Stimulated activated CD8-positive, alpha-beta memory T cell treated with anti-CD3 and anti-CD28 coated beads, Interleukin-15, amount 100 ng/mL, for 4 hours (primary cell): Measurements from ENCODE around the gene ANGPTL5.
"Not testable (repeated sequence)": the region's sequence is repeated elsewhere in the genome, so short reads cannot be mapped to it uniquely, and the experiment has no call there.

Source experiments
- DNase-seq, 2 donors: peaks; one replicate each; pipeline ENCODE4 v3.0.0-alpha.2; 2020; ENCODE audit warnings: low read depth in 2 of 2

Gene ANGPTL5

DNA sequence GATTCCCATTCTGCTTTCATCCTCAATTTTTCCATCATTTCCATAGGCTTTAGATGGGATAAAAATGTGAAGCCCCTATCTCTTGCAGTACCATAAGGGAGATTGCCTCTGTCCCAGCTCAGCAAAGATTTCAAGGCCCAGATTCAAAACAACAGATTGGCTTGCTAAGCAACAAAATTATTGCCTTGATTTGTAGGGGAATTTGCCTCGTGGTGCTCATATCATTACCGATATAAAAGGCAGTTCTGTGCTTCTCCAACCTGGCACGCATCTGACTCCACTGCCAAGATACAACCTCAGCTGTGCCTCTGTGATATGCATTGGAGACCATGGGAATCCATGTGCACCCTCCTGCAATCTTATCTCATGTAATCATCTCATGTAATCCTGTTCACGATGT is 26.6 kb downstream of the ANGPTL5 start:
- no peak for DNase-seq

DNA sequence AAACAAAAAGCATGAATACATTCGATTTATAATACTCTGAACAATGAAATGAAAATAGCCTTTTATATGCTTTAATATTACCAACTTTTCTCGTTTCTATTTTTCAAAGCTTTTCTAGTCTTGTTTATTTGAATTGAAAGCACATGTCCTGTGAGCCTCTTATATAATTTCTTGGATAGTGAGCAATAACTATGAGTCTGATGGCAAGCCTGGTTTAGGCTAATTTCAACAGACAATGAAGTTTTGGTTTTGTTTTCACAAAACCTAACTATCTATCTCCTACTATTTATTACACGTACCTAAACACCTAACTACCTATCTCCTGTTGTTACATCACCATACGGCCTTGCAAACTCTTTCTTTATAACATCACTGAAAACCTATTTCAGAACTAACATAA is 30.7 kb downstream of the ANGPTL5 start:
- DNase-seq, result no peak

DNA sequence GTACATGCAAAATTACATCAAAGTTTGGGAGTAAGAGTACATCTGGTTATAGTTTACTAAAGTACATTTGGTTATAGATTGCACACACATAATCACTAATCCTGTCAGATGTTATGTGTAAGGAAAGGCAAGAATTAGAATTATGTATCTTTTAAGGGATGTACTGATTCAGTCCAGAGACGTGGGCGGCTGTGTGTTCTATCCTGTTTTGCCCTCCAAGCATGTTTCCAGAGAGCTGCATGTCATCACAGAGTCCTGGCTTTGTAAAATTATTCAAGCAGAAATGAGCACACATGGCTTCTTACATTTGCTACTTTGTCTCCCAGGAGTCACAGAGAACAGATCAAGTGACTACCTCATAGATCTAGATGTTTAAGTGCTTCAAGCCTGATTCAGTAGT is 34.7 kb downstream of the ANGPTL5 start:
- no peak for DNase-seq

DNA sequence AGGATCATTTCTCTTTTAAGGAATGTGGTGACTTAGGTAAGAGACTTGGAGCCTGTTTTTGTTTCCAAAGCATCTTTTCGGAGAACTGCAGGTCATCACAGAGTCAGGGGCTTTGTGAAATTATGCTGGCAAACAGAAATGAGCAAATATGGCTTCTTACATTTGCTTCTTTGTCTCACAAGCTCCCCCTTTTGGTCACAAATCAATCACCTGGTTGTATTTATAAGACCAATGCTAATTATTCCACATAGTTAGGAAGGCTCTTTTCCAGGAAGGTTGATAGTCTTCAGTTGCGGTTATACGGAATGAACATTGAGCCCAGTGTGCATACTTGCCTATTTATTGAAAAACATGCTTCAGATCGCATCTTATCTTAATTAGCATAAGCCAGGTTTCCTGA is 36.1 kb downstream of the ANGPTL5 start:
- DNase-seq, result no peak

DNA sequence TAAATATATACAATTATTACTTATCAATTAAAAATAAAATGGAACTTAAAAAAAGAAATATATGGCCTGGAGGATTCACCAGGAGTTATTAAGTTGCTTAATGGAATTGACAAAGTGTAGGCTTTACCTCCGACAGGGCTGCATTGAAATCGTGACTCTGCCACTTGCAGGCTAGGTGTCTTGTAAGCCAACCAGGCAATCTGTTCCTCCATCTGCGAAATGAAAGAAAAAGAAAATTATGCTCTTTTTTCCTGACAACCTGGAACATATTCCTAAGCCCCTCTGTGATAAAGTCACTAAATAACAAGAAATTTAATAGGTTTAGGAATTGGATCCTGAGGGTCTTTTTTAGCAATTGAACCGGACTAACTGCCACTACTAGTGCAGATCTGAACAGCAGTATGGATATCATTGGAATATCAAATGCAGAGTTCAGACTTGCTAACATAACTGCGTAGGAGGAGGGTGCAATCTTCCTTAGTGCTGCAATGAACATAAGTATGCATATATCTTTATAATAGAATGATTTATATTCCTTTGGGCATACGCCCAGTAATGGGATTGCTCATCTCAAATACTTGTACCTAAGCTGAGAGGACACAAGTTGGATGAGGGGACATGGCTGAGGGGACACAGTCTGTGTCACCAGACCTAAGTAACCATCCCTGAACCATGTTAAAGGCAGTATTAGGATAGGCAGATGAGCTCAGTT is 44.0 kb downstream of the ANGPTL5 start:
- DNase-seq, result no peak

DNA sequence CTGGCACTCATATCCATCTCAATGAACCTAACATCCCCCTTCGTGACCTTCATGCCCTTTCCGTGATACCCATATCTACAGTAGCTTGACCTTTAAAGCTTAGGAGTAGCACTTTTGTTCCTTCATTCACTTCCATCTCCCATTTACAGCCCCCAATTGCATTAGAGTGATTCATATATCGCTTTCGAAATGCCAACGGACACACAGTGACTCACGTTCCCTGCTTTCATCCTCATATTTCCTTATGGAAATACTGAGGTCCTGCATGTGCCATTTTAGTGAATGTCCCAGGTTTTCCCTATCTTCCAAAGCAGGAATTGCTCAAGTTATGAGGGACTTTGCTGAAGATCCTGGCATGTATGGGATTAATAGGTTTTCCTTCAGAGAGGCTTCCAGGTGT is 45.8 kb downstream of the ANGPTL5 start:
- DNase-seq, result no peak

DNA sequence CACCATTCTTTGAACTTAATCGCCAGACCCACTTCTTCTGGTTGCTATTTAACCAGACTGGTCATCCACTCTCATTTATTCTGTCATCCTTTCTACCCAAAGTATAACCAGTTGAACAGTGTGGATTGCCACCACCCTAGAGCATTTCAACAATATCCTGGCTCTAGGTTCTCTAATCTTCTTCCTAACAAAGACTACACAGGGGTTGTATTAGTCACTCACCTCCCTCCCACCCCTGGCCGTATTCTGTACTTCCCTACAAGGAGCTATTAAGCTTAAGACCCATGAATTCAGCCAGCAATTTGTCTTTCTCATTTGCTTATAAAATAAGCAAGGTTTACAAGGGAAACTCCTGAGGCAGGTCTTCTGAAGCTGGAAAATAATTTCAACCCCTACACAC is 48.4 kb downstream of the ANGPTL5 start:
- DNase-seq, result no peak

DNA sequence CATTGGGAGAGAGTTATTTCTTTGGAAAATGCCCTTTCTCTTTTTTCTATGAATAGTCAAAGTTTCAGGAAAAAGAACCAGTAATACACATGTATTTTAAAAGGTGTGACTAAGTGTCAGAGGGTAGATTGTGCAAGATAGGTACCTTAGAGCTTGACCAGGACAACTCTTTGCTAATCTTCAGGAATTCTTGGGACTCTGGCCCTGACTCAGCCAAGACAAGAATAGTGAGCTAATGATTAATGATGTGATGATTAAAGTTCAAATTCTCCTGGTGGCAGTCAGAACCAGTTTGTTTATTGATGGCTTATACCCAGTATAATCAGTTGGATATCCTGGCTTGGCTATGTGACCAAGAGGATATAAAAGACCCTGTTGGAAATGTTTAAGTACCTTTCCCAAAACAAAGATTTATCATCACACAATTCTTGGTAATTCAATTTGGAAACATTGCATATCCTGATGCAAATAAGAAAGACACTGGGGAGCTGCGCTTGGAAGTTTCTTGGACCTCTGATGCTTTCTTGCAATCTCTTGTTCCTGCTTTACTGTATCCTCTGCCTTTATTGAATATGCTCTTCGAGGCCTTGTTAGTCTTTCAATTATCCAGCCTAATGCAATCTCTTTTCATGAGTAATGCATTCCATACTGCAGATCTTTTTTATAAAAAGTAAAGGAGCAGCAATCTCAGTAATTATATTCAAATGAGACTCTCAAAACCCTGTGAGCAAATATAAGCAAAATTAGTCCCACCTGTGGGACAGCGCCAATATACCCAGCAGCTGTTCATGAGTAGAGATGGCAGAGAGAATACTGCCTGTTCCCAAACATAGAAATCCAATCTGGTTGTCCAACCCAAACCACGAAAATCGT is 49.5 kb downstream of the ANGPTL5 start:
- DNase-seq, result no peak

DNA sequence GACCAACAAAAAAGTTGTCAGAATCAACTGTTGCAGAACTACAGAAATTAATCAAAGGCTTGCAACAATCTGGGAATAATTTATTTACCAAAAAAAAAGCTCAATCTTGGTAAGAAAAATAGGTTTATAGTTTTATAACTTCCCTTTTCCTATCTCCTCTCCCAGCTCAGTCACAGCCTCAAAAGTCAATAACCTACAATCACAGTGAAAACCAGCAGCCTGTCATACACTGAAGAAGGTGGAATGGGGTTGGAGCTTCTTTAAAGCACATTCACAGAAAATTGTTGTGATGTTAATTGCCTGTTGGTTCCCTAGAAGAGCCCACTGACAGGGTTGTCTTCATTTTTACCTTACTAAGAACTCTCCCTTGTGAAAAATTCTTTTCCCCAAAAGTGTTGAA is 52.2 kb downstream of the ANGPTL5 start:
- DNase-seq, result no peak

DNA sequence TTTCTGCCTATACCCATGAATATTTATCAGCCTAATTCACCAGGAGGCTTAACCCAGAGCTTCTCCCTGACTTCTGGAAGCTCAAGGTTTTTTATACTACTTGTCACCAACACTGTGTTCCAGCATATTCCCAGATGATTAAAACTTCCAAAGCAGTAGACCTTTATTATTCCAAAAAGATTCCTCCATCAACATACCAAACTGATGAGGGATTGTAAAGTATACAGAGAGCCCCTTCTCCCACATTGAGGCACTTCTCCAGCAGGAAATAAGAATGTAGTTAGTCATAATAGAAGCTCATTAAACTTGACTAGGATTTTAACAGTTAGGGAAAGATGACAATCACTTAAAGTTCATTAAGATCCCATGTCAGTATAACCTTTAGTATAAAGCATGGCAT is 53.0 kb downstream of the ANGPTL5 start:
- no peak for DNase-seq

DNA sequence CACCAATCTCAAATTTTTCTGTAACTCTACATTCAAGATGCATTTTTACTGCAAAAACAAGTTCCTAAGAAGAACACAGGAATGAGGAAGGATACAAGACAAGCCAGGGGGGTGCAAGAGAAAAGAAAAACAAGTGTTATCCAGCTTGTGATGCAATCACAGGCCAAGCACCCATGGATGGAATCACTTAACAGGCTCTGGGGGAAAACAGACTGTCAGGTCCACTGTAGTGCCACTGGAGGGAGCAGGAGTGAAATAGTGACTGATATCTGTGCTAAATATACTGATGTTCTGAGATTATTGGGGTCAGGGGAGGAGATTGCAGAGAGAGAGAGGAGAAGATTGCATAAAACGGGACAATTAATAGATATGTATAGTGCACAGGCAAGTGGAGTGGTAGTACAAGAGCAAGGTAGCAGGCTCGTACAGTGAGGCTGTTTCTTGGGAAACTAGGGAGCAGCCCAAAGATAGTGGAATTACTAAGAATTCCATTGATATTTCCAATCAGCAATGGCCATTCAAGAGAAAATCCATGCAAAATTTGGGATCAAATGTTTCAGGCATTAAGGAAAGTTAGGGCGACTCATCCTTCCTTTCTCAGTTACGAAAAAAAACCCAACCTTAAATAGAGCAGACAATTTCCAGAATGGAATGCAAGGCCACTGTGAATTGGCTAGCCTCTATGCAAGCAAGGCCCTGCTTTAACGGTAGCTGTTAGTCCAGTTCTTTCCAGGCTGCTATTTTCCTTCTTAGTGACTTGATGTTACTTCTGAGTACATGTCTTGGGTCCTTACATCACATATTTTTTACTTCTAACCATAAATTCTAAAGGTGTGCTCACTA is 53.7 kb downstream of the ANGPTL5 start:
- no peak for DNase-seq

DNA sequence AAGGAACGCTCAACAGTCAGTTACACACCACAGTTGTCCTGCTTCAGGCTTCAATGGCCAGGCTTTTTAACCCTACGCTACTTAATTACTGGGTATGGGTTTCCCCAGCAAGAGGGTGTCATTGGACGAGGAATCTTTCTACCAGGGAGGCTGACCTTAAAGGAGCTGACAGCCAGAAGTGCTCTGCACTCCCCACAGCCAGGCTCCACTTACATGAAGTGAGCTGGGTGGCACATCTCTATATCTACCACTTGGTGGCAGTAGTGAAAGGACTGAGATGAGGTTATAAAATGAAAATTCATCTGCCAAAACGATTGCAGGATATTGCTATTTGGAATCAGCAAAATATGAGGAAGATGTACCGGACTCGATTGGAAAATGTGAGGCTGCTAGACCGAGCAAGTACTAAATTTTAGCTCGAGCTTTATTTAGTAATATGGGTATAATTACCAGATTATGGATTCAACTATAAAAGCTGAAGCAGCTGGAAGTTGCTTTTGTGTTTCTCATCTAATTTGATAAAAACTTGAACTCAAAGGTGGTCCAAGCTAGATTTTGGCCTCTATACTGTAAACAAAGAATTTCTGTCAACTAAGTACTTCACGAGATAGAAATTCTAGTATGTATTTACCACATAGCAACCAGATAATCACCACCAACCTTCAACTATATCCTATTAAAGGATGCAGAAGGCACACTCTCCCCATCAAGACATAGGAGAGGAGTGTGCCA is 55.5 kb downstream of the ANGPTL5 start:
- DNase-seq, result no peak

DNA sequence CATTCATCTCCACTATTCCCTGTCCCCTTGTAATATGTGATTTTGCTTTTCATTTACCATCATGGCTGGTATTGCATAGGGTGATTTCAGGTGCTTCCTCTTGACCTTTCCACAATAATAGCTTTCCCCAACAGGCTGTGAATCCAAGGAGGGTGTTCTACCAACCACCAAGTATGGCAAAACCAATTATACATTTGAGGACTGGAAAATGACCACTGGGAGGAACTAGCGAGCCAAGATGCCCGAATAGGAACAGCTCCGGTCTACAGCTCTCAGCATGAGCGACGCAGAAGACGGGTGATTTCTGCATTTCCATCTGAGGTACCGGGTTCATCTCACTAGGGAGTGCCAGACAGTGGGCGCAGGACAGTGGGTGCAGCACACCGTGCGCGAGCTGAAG is 64.1 kb downstream of the ANGPTL5 start:
- DNase-seq, result not testable (repeated sequence)

DNA sequence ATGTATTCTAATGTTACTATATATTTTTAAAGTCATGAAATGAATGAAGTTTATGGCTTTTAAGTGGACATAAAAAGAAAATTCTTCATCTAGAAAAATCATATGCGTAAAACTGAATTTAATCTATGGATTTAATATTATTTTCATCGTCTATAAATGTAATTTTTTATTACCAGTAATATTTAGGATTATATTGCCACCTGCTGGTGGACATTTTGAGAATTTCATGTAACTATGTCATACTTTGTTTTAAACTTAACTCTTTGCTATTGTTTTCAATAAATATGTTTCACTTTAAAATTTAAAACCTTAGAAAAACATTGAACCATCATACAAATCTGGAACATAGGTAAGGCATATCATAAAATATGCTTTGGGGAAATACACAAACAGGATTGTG is 68.1 kb downstream of the ANGPTL5 start:
- no peak for DNase-seq

DNA sequence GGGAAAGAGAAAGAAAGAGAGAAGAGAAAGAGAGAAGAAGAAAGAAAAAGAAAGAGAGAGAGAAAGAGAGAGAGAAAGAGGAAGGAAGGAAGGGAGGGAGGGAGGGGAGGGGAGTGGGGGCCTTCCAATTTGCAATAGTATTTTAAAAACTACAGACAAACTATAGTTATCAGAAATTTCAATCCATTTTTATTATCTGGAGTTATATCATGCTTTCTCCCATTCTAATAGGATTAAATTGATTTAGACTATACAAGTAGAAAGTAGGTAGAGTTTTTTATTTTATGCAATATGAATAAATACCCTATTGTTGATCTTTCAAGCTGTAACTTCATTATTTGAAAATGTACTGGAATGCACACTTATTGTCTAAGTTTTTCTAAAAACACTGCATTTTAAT is 71.7 kb downstream of the ANGPTL5 start:
- DNase-seq, result no peak

DNA sequence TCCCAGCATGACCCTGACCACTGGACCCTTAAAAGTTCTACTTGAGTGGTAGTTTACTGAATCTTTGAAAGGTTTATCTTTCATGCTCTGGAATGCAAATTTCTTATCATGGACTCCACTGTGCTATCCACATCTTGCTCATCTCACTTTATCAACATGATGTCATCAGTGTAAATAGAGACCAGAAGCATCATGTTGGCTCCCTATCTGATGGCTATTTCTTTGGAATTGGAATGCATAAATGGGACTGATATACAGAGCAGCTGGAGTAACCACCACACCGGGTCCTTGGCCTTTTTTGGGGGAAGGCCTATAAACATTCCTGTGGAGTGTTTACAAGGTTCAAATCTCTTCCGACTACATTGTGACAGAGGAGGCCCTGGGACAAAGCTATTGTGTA is 75.6 kb downstream of the ANGPTL5 start:
- no peak for DNase-seq
